ENCODE measurements around the gene PPP1R14C. TPM values are rescaled to one million over a fixed set of nuclear protein-coding genes. Genes with fewer than 3 reads are reported as not detected.

Gene PPP1R14C
- total RNA-seq, 1 donor from 2014 or later = 0.26 TPM

DNA sequence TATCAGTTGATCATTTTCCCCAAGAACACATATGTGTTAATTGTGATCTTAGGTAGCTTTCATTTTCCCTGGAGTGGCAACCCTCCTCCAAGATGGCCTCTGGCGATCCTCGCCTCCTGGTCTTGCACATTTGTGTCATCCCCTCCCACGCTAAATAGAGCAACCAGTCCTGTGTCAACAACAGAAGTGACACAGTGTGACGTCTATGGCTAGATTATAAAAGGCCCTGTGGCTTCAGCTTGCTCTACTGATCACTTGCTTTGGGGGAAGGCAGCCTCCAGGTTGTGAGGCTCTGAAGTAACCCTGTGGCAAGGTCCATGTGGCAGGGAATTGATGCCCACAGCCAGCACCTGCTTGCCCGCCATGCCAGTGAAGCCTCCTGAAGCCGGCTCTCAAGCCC is 30.6 kb upstream of the PPP1R14C start:
- Histone ChIP-seq H3K27ac (no peak overlapping the region), H3F3A (ENCODE audit: low read depth) (no peaks in the 10 kb centered on the region), H3K36me3 (no peaks in the 10 kb centered on the region), H3K79me2 (ENCODE audit: low read depth) (no peaks in the 10 kb centered on the region), H3K9ac (no peak overlapping the region), H3K9me3 (ENCODE audit: low read depth) (no peaks in the 10 kb centered on the region), H3K27me3 (no peaks in the 10 kb centered on the region), H2AFZ (replicated peaks) (no peak overlapping the region), H4K20me1 (ENCODE audit: low read depth) (no peaks in the 10 kb centered on the region), H3K4me1 (no peaks in the 10 kb centered on the region), H3K4me2 (no peak overlapping the region), H3K4me3 (no peak overlapping the region)
- Mint-ChIP-seq H3K9me3 (peaks cover 4% of the 10 kb centered on the region), H3K4me1 (no peaks in the 10 kb centered on the region), H3K36me3 (peaks cover under 1% of the 10 kb centered on the region), H3K27me3 (ENCODE audit: insufficient read depth, low read depth) (peaks cover 6% of the 10 kb centered on the region), H3K27ac (no peak overlapping the region), H3K4me3 (no peak overlapping the region)
- TF ChIP-seq, protein P1, sequence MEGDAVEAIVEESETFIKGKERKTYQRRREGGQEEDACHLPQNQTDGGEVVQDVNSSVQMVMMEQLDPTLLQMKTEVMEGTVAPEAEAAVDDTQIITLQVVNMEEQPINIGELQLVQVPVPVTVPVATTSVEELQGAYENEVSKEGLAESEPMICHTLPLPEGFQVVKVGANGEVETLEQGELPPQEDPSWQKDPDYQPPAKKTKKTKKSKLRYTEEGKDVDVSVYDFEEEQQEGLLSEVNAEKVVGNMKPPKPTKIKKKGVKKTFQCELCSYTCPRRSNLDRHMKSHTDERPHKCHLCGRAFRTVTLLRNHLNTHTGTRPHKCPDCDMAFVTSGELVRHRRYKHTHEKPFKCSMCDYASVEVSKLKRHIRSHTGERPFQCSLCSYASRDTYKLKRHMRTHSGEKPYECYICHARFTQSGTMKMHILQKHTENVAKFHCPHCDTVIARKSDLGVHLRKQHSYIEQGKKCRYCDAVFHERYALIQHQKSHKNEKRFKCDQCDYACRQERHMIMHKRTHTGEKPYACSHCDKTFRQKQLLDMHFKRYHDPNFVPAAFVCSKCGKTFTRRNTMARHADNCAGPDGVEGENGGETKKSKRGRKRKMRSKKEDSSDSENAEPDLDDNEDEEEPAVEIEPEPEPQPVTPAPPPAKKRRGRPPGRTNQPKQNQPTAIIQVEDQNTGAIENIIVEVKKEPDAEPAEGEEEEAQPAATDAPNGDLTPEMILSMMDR (IDR thresholded peaks at IDR 0.05) = no peak
- TF ChIP-seq EZH2 (IDR thresholded peaks at IDR 0.05) (no peak), EZH2phosphoT487 (IDR thresholded peaks at IDR 0.05) (no peak)
- DNase-seq (ENCODE audit: low spot score) = no peak

GRCh38 chr6:150115769-150116168 is 27.1 kb upstream of the PPP1R14C start:
- Histone ChIP-seq H3F3A (ENCODE audit: low read depth) (no peaks in the 10 kb centered on the region), H3K27ac (no peak overlapping the region), H3K79me2 (ENCODE audit: low read depth) (no peaks in the 10 kb centered on the region), H3K4me1 (no peaks in the 10 kb centered on the region), H3K36me3 (no peaks in the 10 kb centered on the region), H3K9me3 (ENCODE audit: low read depth) (no peaks in the 10 kb centered on the region), H3K4me3 (no peak overlapping the region), H4K20me1 (ENCODE audit: low read depth) (no peaks in the 10 kb centered on the region), H2AFZ (replicated peaks) (no peak overlapping the region), H3K9ac (no peak overlapping the region), H3K27me3 (no peaks in the 10 kb centered on the region), H3K4me2 (no peak overlapping the region)
- peaks cover 21% of the 10 kb centered on the region for H3K4me1 Mint-ChIP-seq
- peaks cover 4% of the 10 kb centered on the region for H3K9me3 Mint-ChIP-seq
- peaks cover 1% of the 10 kb centered on the region for H3K36me3 Mint-ChIP-seq
- no peak overlapping the region for H3K4me3 Mint-ChIP-seq
- H3K27ac Mint-ChIP-seq = no peak overlapping the region
- TF ChIP-seq, protein P1 (IDR thresholded peaks at IDR 0.05) = no peak
- TF ChIP-seq EZH2 (IDR thresholded peaks at IDR 0.05) (no peak), EZH2phosphoT487 (IDR thresholded peaks at IDR 0.05) (no peak)
- H3K27me3 Mint-ChIP-seq (ENCODE audit: insufficient read depth, low read depth) = peaks cover 6% of the 10 kb centered on the region
- no peak for DNase-seq (ENCODE audit: low spot score)

DNA sequence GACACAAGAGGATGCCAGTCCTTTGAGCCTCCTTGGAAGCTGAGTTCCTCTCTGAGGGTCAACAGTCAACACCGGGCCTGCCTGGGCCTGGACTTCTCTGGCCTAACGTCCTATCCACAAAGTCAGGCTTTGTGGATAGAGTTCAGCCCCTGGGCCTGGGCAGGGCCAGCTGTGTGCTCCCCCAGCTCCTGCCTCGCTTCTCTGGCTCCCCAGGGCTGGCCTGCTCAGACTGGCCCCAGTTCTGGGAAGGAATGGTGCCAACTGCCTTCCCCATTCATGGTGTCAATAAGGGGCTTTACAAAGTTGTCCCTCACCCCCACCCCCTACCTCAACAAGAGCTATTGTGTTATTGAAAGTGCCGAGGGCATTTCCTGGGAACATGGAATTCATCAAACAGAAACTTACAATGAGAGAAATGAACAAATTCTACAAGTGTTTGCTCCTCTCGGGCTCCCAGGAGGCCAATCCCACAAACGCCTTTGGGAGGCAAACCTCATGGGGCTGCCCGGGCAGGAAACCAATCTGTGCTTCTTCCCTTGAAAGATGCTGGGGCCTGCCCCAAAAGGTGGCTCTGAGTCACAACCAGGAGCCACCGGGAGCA is 26.5 kb upstream of the PPP1R14C start:
- TF ChIP-seq EZH2 (IDR thresholded peaks at IDR 0.05) (no peak), EZH2phosphoT487 (IDR thresholded peaks at IDR 0.05) (no peak)
- TF ChIP-seq, protein P1 (IDR thresholded peaks at IDR 0.05) = no peak
- no peaks in the 10 kb centered on the region for H3K4me1 ChIP-seq
- Mint-ChIP-seq H3K4me3 (no peak overlapping the region), H3K27ac (no peak overlapping the region), H3K36me3 (peaks cover 1% of the 10 kb centered on the region), H3K4me1 (peaks cover 21% of the 10 kb centered on the region), H3K9me3 (peaks cover 4% of the 10 kb centered on the region), H3K27me3 (ENCODE audit: insufficient read depth, low read depth) (peaks cover 6% of the 10 kb centered on the region)
- no peaks in the 10 kb centered on the region for H3K27me3 ChIP-seq
- no peaks in the 10 kb centered on the region for H3K9me3 ChIP-seq (ENCODE audit: low read depth)
- DNase-seq (ENCODE audit: low spot score) = no peak
- H3K27ac ChIP-seq = no peak overlapping the region
- H3K4me2 ChIP-seq = no peak overlapping the region
- H3F3A ChIP-seq (ENCODE audit: low read depth) = no peaks in the 10 kb centered on the region
- no peak overlapping the region for H3K9ac ChIP-seq
- H2AFZ ChIP-seq (replicated peaks) = no peak overlapping the region
- H3K36me3 ChIP-seq = no peaks in the 10 kb centered on the region
- H3K4me3 ChIP-seq = no peak overlapping the region
- H3K79me2 ChIP-seq (ENCODE audit: low read depth) = no peaks in the 10 kb centered on the region
- no peaks in the 10 kb centered on the region for H4K20me1 ChIP-seq (ENCODE audit: low read depth)

Data from neural progenitor cell (in vitro differentiated cells).